Panc1 (cell line): ENCODE data around the gene HS3ST6. TPM values are rescaled to one million over a fixed set of nuclear protein-coding genes. Genes with fewer than 3 reads are reported as not detected.
A peak's percentile ranks its signal among the peaks of the same experiment; 100 is the strongest.

Experiments
- ATAC-seq: fragments of 200-7000 bp; cut with Tn5 transposase; 2 replicates; pipeline ENCODE4 v1.9.1; 2020; ENCODE audit warnings: mild to moderate bottlenecking, moderate library complexity
- BruUV-seq: library from RNA; stranded (reverse); fragments of 400-500 nt; replicated peaks from 2 replicates; lab custom pipeline; 2021; lab: Mats Ljungman, UMichigan
- CTCF ChIA-PET: fragments of 300-600 bp; sonication (Branson Sonifier 250); formaldehyde crosslinking; loops from one replicate; lab custom pipeline; 2022; ENCODE audit warnings: antibody characterized with exemption; lab: Charles Lee
- POLR2A ChIA-PET: fragments of 300-600 bp; sonication (Branson Sonifier 250); formaldehyde crosslinking; loops from one replicate; lab custom pipeline; 2022; ENCODE audit warnings: antibody characterized with exemption; lab: Charles Lee
- DNase-seq: peaks from one replicate; pipeline ENCODE4 v3.0.0-alpha.2; 2010; ENCODE audit warnings: low read depth, low spot score
- H3K27ac ChIP-seq: 2 replicates; pipeline ENCODE4 v1.5.1; 2011; ENCODE audit warnings: mild to moderate bottlenecking, low read length, inconsistent platforms
- H3K27me3 ChIP-seq: fragments of 200-500 bp; sonication (Bioruptor generic); 2 replicates; pipeline ENCODE4 v1.6.0; 2014; ENCODE audit warnings: low read length, inconsistent platforms; ENCODE audit not compliant: control insufficient read depth, insufficient read depth
- H3K36me3 ChIP-seq: fragments of 200-500 bp; sonication (Bioruptor generic); 2 replicates; pipeline ENCODE4 v1.5.1; 2014; ENCODE audit warnings: inconsistent platforms, mild to moderate bottlenecking, low read length, moderate library complexity; ENCODE audit not compliant: control insufficient read depth, insufficient read depth
- H3K4me1 ChIP-seq: 2 replicates; pipeline ENCODE4 v1.5.1; 2011; ENCODE audit warnings: inconsistent platforms, mild to moderate bottlenecking, low read length, moderate library complexity; ENCODE audit not compliant: control insufficient read depth, insufficient read depth
- H3K4me3 ChIP-seq, 2 experiments: 2 replicates each; pipeline ENCODE4 v1.5.1; 2011 to 2012; ENCODE audit warnings: low read depth in 2 of 2, low read length in 2 of 2, mild to moderate bottlenecking in 2 of 2, inconsistent platforms in 1 of 2, moderate library complexity in 1 of 2
- H3K9me3 ChIP-seq: fragments of 200-500 bp; sonication (Bioruptor generic); 2 replicates; pipeline ENCODE4 v1.5.1; 2014; ENCODE audit warnings: low read depth, mild to moderate bottlenecking, inconsistent platforms, low read length, moderate library complexity; ENCODE audit not compliant: control insufficient read depth, insufficient read depth
- POLR2AphosphoS5 ChIP-seq: IDR thresholded peaks from 2 replicates; pipeline ENCODE4 v1.6.1; 2012; ENCODE audit warnings: mild to moderate bottlenecking, low read depth, low read length, moderate library complexity
- SIN3A ChIP-seq: IDR thresholded peaks from 2 replicates; pipeline ENCODE4 v1.6.1; 2012; ENCODE audit warnings: low read depth, mild to moderate bottlenecking, low read length, moderate library complexity, borderline replicate concordance; ENCODE audit not compliant: insufficient read depth
- TCF7L2 ChIP-seq: IDR thresholded peaks from 2 replicates; pipeline ENCODE4 v1.6.1; 2011; ENCODE audit warnings: mild to moderate bottlenecking, low read depth, low read length, inconsistent platforms
- in situ Hi-C: cut with HindIII; loops from 2 replicates; pipeline ENCODE4 v1.10.0; 2016; ENCODE audit warnings: low sequenced_read_pairs, low pct_unique_long_range_greater_than_20kb
- intact Hi-C: fragments of 100-400 bp; cut with micrococcal nuclease; formaldehyde crosslinking; loops from one replicate; pipeline ENCODE4 v1.10.0; 2022; ENCODE audit not compliant: unreplicated experiment
- total RNA-seq: library from RNA; stranded (reverse); gene quantifications from one replicate; pipeline ENCODE4 v1.2.1, GENCODE V29; 2021; ENCODE audit not compliant: unreplicated experiment
- TF ChIP-seq, protein P1 (sequence below), 2 experiments: IDR thresholded peaks; 2 replicates each; pipeline ENCODE4 v1.6.1; 2011 to 2012; ENCODE audit warnings: low read depth in 2 of 2, control low read depth in 1 of 2, low read length in 1 of 2, mild to moderate bottlenecking in 1 of 2, moderate library complexity in 1 of 2; ENCODE audit not compliant: insufficient read depth in 1 of 2
- TF ChIP-seq, protein P2 (sequence below): fragments of 450-650 bp; IDR thresholded peaks from 2 replicates; pipeline ENCODE4 v1.5.1; 2017; ENCODE audit warnings: mild to moderate bottlenecking

HS3ST6 gene
- total RNA-seq, 1 experiment from 2014 or later = 3.3 TPM

DNA sequence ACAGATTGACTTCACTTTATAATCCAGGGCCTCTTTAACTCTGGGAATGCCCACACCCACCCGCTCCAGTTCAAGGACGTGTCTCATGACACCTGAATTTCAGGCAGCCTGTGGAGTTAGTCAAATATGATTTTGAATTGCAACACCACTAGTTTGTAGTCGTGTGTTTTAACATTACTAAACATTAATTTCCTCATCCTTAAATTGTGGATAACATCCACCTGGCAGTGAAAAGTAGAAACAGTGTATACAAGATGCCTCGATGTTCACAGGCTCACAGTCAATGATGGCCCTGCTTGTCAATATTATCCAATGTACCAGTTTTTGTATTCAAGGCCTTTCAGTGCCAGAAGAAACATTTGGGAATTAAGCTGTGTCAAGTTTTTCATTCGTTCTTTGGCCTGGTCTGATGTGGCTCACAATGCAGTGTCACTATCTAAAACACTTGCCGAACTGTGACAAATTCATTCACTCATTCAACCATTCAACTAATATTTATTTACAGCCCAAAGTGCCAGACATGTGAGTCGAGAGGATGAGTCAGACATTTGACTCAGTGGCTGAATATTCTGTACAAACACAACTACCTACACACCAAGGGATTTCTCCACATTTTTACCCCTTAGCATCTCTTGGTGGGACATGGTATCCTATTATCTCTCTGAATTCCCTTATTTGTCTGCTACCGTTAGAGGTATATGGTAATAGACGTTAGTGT is 47.7 kb downstream of the HS3ST6 start:
- Histone ChIP-seq H3K4me1 (peaks cover 20% of the 10 kb centered on the region), H3K27me3 (no peaks in the 10 kb centered on the region), H3K36me3 (no peaks in the 10 kb centered on the region), H3K9me3 (no peaks in the 10 kb centered on the region), H3K27ac (peak overlapping the region; percentile 81), H3K4me3 (peak overlapping the region in 1 of 2 experiments; percentile 14; a peak in 1 of 4 replicates)
- DNase-seq (peak; percentile 95), ATAC-seq (peak; percentile 92)
- no peak for TF ChIP-seq POLR2AphosphoS5
- TF ChIP-seq SIN3A = no peak
- TF ChIP-seq, protein P1, sequence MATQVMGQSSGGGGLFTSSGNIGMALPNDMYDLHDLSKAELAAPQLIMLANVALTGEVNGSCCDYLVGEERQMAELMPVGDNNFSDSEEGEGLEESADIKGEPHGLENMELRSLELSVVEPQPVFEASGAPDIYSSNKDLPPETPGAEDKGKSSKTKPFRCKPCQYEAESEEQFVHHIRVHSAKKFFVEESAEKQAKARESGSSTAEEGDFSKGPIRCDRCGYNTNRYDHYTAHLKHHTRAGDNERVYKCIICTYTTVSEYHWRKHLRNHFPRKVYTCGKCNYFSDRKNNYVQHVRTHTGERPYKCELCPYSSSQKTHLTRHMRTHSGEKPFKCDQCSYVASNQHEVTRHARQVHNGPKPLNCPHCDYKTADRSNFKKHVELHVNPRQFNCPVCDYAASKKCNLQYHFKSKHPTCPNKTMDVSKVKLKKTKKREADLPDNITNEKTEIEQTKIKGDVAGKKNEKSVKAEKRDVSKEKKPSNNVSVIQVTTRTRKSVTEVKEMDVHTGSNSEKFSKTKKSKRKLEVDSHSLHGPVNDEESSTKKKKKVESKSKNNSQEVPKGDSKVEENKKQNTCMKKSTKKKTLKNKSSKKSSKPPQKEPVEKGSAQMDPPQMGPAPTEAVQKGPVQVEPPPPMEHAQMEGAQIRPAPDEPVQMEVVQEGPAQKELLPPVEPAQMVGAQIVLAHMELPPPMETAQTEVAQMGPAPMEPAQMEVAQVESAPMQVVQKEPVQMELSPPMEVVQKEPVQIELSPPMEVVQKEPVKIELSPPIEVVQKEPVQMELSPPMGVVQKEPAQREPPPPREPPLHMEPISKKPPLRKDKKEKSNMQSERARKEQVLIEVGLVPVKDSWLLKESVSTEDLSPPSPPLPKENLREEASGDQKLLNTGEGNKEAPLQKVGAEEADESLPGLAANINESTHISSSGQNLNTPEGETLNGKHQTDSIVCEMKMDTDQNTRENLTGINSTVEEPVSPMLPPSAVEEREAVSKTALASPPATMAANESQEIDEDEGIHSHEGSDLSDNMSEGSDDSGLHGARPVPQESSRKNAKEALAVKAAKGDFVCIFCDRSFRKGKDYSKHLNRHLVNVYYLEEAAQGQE (IDR thresholded peaks at IDR 0.05; ENCODE audit: insufficient read depth in 1 of 2, low read depth in 2 of 2, low read length in 1 of 2) = no peak
- no peak for TF ChIP-seq TCF7L2
- TF ChIP-seq, protein P2, sequence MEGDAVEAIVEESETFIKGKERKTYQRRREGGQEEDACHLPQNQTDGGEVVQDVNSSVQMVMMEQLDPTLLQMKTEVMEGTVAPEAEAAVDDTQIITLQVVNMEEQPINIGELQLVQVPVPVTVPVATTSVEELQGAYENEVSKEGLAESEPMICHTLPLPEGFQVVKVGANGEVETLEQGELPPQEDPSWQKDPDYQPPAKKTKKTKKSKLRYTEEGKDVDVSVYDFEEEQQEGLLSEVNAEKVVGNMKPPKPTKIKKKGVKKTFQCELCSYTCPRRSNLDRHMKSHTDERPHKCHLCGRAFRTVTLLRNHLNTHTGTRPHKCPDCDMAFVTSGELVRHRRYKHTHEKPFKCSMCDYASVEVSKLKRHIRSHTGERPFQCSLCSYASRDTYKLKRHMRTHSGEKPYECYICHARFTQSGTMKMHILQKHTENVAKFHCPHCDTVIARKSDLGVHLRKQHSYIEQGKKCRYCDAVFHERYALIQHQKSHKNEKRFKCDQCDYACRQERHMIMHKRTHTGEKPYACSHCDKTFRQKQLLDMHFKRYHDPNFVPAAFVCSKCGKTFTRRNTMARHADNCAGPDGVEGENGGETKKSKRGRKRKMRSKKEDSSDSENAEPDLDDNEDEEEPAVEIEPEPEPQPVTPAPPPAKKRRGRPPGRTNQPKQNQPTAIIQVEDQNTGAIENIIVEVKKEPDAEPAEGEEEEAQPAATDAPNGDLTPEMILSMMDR = no peak
- POLR2A ChIA-PET = no interaction called here
- CTCF ChIA-PET = interaction anchor here (0.7 kb wide), 1 partner anchor 61 kb away, joined by 3 read pairs; no protein-coding TSS in a partner anchor
- in situ Hi-C loops (no loop called here), intact Hi-C loops (no loop called here)
- BruUV-seq = no TSS peak

DNA sequence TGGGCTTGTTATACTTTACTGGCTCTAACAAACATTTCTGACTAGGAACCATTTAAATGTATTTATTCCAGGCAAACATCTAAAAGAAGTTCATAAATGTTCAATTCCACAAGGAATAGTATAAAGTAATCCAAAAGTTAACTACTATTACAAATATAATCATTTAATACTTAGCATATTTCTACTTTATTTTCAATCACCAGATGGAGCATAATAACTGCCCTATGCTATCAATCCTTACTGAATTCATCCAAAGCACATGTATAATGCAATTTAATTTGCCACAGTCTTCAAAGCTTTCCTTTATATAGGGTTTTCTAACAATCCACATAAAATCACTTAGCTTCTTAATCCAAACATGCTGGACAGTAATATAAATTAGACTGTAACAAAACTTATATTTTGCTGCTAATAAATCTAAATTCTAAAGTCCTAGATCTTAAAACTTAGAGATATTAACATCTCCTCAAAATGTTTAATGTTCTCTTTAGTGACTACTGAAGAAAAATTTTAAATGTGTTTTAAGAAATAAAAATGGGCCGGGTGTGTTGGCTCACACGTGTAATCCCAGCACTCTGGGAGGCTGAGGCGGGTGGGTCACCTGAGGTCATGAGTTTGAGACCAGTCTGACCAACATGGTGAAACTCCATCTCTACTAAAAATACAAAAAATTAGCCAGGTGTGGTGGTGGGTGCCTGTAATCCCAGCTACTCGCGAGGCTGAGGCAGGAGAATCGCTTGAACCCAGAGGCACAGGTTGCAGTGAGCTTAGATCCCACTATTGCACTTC is 52.1 kb downstream of the HS3ST6 start:
- no TSS peak for BruUV-seq
- Histone ChIP-seq H3K27ac (no peak overlapping the region; the same call in 1 of the 2 replicates), H3K4me1 (peaks cover 13% of the 10 kb centered on the region), H3K9me3 (no peaks in the 10 kb centered on the region), H3K4me3 (no peak overlapping the region), H3K27me3 (no peaks in the 10 kb centered on the region), H3K36me3 (no peaks in the 10 kb centered on the region)
- no peak for ATAC-seq
- no peak for DNase-seq
- POLR2A ChIA-PET = interaction anchor here (0.8 kb wide), 1 partner anchor 98 kb away, joined by 13 read pairs; no protein-coding TSS in a partner anchor
- CTCF ChIA-PET = no interaction called here
- in situ Hi-C loops = no loop called here
- TF ChIP-seq, protein P2 = no peak
- TF ChIP-seq, protein P1 (IDR thresholded peaks at IDR 0.05; ENCODE audit: insufficient read depth in 1 of 2, low read depth in 2 of 2, low read length in 1 of 2) = no peak
- TF ChIP-seq TCF7L2 = no peak
- no peak for TF ChIP-seq SIN3A
- TF ChIP-seq POLR2AphosphoS5 = no peak
- intact Hi-C loops = no loop called here
